ENCODE measurements around the gene RUSF1. TPM values are rescaled to one million over a fixed set of nuclear protein-coding genes. Genes with fewer than 3 reads are reported as not detected.
A peak's percentile ranks its signal among the peaks of the same experiment; 100 is the strongest.

Gene RUSF1
- total and polyA plus RNA-seq, 10 of the 15 experiments (the other 5 are each of a cell fraction or from before 2014, with no cell fraction given) = 0.20 to 46.3 (median 29.7) TPM

- TF ChIP-seq PRDM15 (CRISPR knock-in tag; IDR thresholded peaks at IDR 0.05) (no peak), YBX1 (IDR thresholded peaks at IDR 0.05) (no peak), CUX1 (IDR thresholded peaks at IDR 0.05; ENCODE audit: insufficient replicate concordance, low read depth, low read length) (no peak), E2F8 (IDR thresholded peaks at IDR 0.05; ENCODE audit: low read depth, partially characterized antibody) (peak; percentile 59), GABPA (IDR thresholded peaks at IDR 0.05; ENCODE audit: low read depth) (peak; percentile 86), WRNIP1 (IDR thresholded peaks at IDR 0.05; ENCODE audit: borderline replicate concordance, low read depth, low read length) (no peak), CHD4 (IDR thresholded peaks at IDR 0.05) (no peak), CHD2 (IDR thresholded peaks at IDR 0.05; ENCODE audit: borderline replicate concordance, low read depth, low read length) (peak; percentile 68), JUND (IDR thresholded peaks at IDR 0.05; ENCODE audit: low read depth, low read length) (no peak), SIN3A (IDR thresholded peaks at IDR 0.05; ENCODE audit: low read depth, low read length) (no peak), NFIC (IDR thresholded peaks at IDR 0.05; ENCODE audit: low read depth, low read length) (no peak), TCF7 (IDR thresholded peaks at IDR 0.05; ENCODE audit: borderline replicate concordance) (no peak), NRF1 (conservative IDR thresholded peaks at IDR 0.05; ENCODE audit: low read depth, low read length) (no peak)
These were observed 49.1 kb downstream of the RUSF1 start, which contains the start of gene ARMC5 (continued) for GRCh38 chr16:31458844-31459686.

Data from GM12878 (cell line).